H9 (cell line): Measurements from ENCODE around the gene EHBP1. TPM values are rescaled to one million over a fixed set of nuclear protein-coding genes. Genes with fewer than 3 reads are reported as not detected.

Experiments
- DNase-seq: peaks from one replicate; pipeline ENCODE4 v3.0.0-alpha.2; 2017
- H2AFZ ChIP-seq: one replicate; pipeline ENCODE4 v1.6.1; 2013; ENCODE audit warnings: mild to moderate bottlenecking, low read length, control low read depth, moderate library complexity
- H2AK5ac ChIP-seq: 2 replicates; pipeline ENCODE4 v1.6.1; 2013; ENCODE audit warnings: low read length, control low read depth, mixed read lengths; ENCODE audit not compliant: insufficient read length
- H2BK120ac ChIP-seq: one replicate; pipeline ENCODE4 v1.6.1; 2013; ENCODE audit warnings: low read depth, mild to moderate bottlenecking, low read length, control low read depth, inconsistent platforms; ENCODE audit not compliant: poor library complexity, severe bottlenecking
- H2BK12ac ChIP-seq: 2 replicates; pipeline ENCODE4 v1.6.1; 2013; ENCODE audit warnings: low read length, control low read depth, mixed read lengths, low read depth; ENCODE audit not compliant: insufficient read length
- H2BK15ac ChIP-seq: 2 replicates; pipeline ENCODE4 v1.6.1; 2013; ENCODE audit warnings: low read depth, low read length, control low read depth
- H2BK20ac ChIP-seq: one replicate; pipeline ENCODE4 v1.6.1; 2013; ENCODE audit warnings: low read depth, mild to moderate bottlenecking, low read length, control low read depth, inconsistent platforms; ENCODE audit not compliant: poor library complexity, severe bottlenecking
- H2BK5ac ChIP-seq: 2 replicates; pipeline ENCODE4 v1.6.1; 2013; ENCODE audit warnings: low read length, control low read depth, mixed read lengths; ENCODE audit not compliant: insufficient read length
- H3K14ac ChIP-seq: 2 replicates; pipeline ENCODE4 v1.6.1; 2013; ENCODE audit warnings: low read length, control low read depth; ENCODE audit not compliant: insufficient read depth
- H3K18ac ChIP-seq: 2 replicates; pipeline ENCODE4 v1.6.1; 2013; ENCODE audit warnings: low read depth, mild to moderate bottlenecking, mixed read lengths, low read length, control low read depth; ENCODE audit not compliant: insufficient read length
- H3K23ac ChIP-seq: 2 replicates; pipeline ENCODE4 v1.6.1; 2013; ENCODE audit warnings: low read length, control low read depth, mixed read lengths, low read depth; ENCODE audit not compliant: insufficient read length
- H3K23me2 ChIP-seq: 2 replicates; pipeline ENCODE4 v1.6.1; 2013; ENCODE audit warnings: low read depth, mild to moderate bottlenecking, mixed read lengths, low read length, control low read depth; ENCODE audit not compliant: insufficient read length, poor library complexity, severe bottlenecking
- H3K27ac ChIP-seq: 2 replicates; pipeline ENCODE4 v1.5.1; 2013; ENCODE audit warnings: low read length, control low read depth, mixed read lengths, low read depth; ENCODE audit not compliant: insufficient read length
- H3K27me3 ChIP-seq: 2 replicates; pipeline ENCODE4 v1.6.1; 2013; ENCODE audit warnings: low read length, control low read depth, inconsistent platforms; ENCODE audit not compliant: insufficient read depth
- H3K4ac ChIP-seq: 2 replicates; pipeline ENCODE4 v1.6.1; 2013; ENCODE audit warnings: low read depth, mild to moderate bottlenecking, control low read depth, inconsistent platforms, low read length, moderate library complexity
- H3K4me1 ChIP-seq: 2 replicates; pipeline ENCODE4 v1.6.1; 2013; ENCODE audit warnings: low read length, control low read depth, inconsistent platforms; ENCODE audit not compliant: insufficient read depth
- H3K4me2 ChIP-seq: 2 replicates; pipeline ENCODE4 v1.6.1; 2013; ENCODE audit warnings: low read length, control low read depth, mixed read lengths; ENCODE audit not compliant: insufficient read length, insufficient read depth
- H3K56ac ChIP-seq: 2 replicates; pipeline ENCODE4 v1.6.1; 2013; ENCODE audit warnings: low read depth, mild to moderate bottlenecking, mixed read lengths, low read length, control low read depth; ENCODE audit not compliant: insufficient read length
- H3K79me1 ChIP-seq: 2 replicates; pipeline ENCODE4 v1.6.1; 2013; ENCODE audit warnings: low read depth, mild to moderate bottlenecking, moderate library complexity, low read length, control low read depth, inconsistent platforms; ENCODE audit not compliant: insufficient read depth, poor library complexity, severe bottlenecking
- H3K79me2 ChIP-seq: 2 replicates; pipeline ENCODE4 v1.6.1; 2013; ENCODE audit warnings: low read length, control low read depth, inconsistent platforms; ENCODE audit not compliant: insufficient read depth
- H3K9ac ChIP-seq: 2 replicates; pipeline ENCODE4 v1.6.1; 2013; ENCODE audit warnings: low read length, control low read depth, mixed read lengths; ENCODE audit not compliant: insufficient read length; ENCODE audit errors: extremely low read depth
- H3K9me3 ChIP-seq: one replicate; pipeline ENCODE4 v1.6.1; 2013; ENCODE audit warnings: low read depth, low read length, inconsistent platforms; ENCODE audit not compliant: control insufficient read depth
- H3T11ph ChIP-seq: one replicate; pipeline ENCODE4 v1.6.1; 2013; ENCODE audit warnings: mild to moderate bottlenecking, low read length, control low read depth, inconsistent platforms
- H4K20me1 ChIP-seq: one replicate; pipeline ENCODE4 v1.6.1; 2013; ENCODE audit not compliant: control insufficient read depth, insufficient read length, insufficient read depth
- H4K5ac ChIP-seq: 2 replicates; pipeline ENCODE4 v1.6.1; 2013; ENCODE audit warnings: low read depth, mild to moderate bottlenecking, mixed read lengths, low read length, control low read depth; ENCODE audit not compliant: insufficient read length
- H4K8ac ChIP-seq: replicated peaks from 2 replicates; pipeline ENCODE4 v1.6.1; 2013; ENCODE audit warnings: low read length, control low read depth, mixed read lengths, low read depth; ENCODE audit not compliant: insufficient read length
- H4K91ac ChIP-seq: 2 replicates; pipeline ENCODE4 v1.6.1; 2013; ENCODE audit warnings: low read depth, mild to moderate bottlenecking, moderate library complexity, mixed read lengths, low read length, control low read depth; ENCODE audit not compliant: insufficient read length
- H3K27ac Mint-ChIP-seq, 3 experiments: 2 replicates in 2 of 3; 3 replicates in 1 of 3; pipeline ENCODE4 v1.8.0; 2020 to 2021; ENCODE audit warnings: mixed read lengths in 3 of 3, mild to moderate bottlenecking in 1 of 3, moderate library complexity in 1 of 3
- H3K27me3 Mint-ChIP-seq: 2 replicates; pipeline ENCODE4 v1.8.0; 2021; ENCODE audit warnings: low read depth, mild to moderate bottlenecking, moderate library complexity, mixed read lengths
- H3K36me3 Mint-ChIP-seq, 3 experiments: 2 replicates in 2 of 3; 3 replicates in 1 of 3; pipeline ENCODE4 v1.8.0; 2020 to 2021; ENCODE audit warnings: low read depth in 3 of 3, mixed read lengths in 3 of 3; ENCODE audit not compliant: insufficient read depth in 1 of 3
- H3K4me1 Mint-ChIP-seq, 2 experiments: 2 replicates each; pipeline ENCODE4 v1.8.0; 2020; ENCODE audit warnings: mixed read lengths in 2 of 2
- H3K4me3 Mint-ChIP-seq, 2 experiments: 2 replicates in 1 of 2; 3 replicates in 1 of 2; pipeline ENCODE4 v1.8.0; 2020 to 2021; ENCODE audit warnings: mild to moderate bottlenecking in 2 of 2, mixed read lengths in 2 of 2, moderate library complexity in 1 of 2
- H3K9me3 Mint-ChIP-seq, 2 experiments: 2 replicates in 1 of 2; 3 replicates in 1 of 2; pipeline ENCODE4 v1.8.0; 2020; ENCODE audit warnings: mild to moderate bottlenecking in 2 of 2, mixed read lengths in 2 of 2, moderate library complexity in 1 of 2
- CTCF ChIP-seq: fragments of 200-600 bp; sonication (generic); conservative IDR thresholded peaks from 3 replicates; pipeline ENCODE4 v1.8.0; 2021; ENCODE audit warnings: antibody characterized with exemption, mild to moderate bottlenecking
- total RNA-seq: library from RNA; stranded (reverse); gene quantifications from 2 replicates; pipeline ENCODE4 v1.2.1, GENCODE V29; 2021

The EHBP1 gene
- total RNA-seq, 1 experiment from 2014 or later = 35.6 TPM

GRCh38 chr2:62692225-62692624 is 13.3 kb upstream of the EHBP1 start:
- H2BK120ac ChIP-seq = no peak overlapping the region
- no peak for DNase-seq
- H3K27me3 ChIP-seq = no peaks in the 10 kb centered on the region
- no peak overlapping the region for H3K9ac ChIP-seq
- no peaks in the 10 kb centered on the region for H3K9me3 Mint-ChIP-seq
- H3K23ac ChIP-seq = no peak overlapping the region
- no peak overlapping the region for H4K8ac ChIP-seq
- no peak overlapping the region for H3K14ac ChIP-seq
- no peak overlapping the region for H4K91ac ChIP-seq
- no peak overlapping the region for H2AFZ ChIP-seq
- no peaks in the 10 kb centered on the region for H3K4me1 Mint-ChIP-seq
- H3K27me3 Mint-ChIP-seq = no peaks in the 10 kb centered on the region
- H4K5ac ChIP-seq = no peak overlapping the region
- no peak overlapping the region for H3K56ac ChIP-seq
- H3K4me2 ChIP-seq = no peak overlapping the region
- no peaks in the 10 kb centered on the region for H3K23me2 ChIP-seq
- H3K4me1 ChIP-seq = no peaks in the 10 kb centered on the region
- H3K9me3 ChIP-seq = no peaks in the 10 kb centered on the region
- no peak overlapping the region for H3K27ac Mint-ChIP-seq
- H2AK5ac ChIP-seq = no peak overlapping the region
- H3K27ac ChIP-seq = no peak overlapping the region
- no peaks in the 10 kb centered on the region for H3K36me3 Mint-ChIP-seq
- H2BK15ac ChIP-seq = no peak overlapping the region
- H3K79me2 ChIP-seq = 0 out of 2 replicates have a peak, but pooled peaks cover 1% of the 10 kb centered on the region
- no peak overlapping the region for H2BK5ac ChIP-seq
- no peak overlapping the region for H2BK20ac ChIP-seq
- H3K79me1 ChIP-seq = no peaks in the 10 kb centered on the region
- no peak overlapping the region for H3K4me3 Mint-ChIP-seq
- H3K18ac ChIP-seq = no peak overlapping the region
- no peak overlapping the region for H2BK12ac ChIP-seq
- no peak for TF ChIP-seq CTCF
- no peaks in the 10 kb centered on the region for H4K20me1 ChIP-seq
- no peak overlapping the region for H3K4ac ChIP-seq
- H3T11ph ChIP-seq = no peak overlapping the region
